Neuronal stem cell (in vitro differentiated cells): ENCODE data around the gene ZNF544.

Experiments used
- DNase-seq: peaks from one replicate; pipeline ENCODE4 v3.0.0-alpha.2; 2013; ENCODE audit warnings: low spot score
- H2AFZ ChIP-seq: one replicate; pipeline ENCODE4 v1.6.1; 2013; ENCODE audit warnings: mild to moderate bottlenecking, low read length, inconsistent platforms
- H2AK5ac ChIP-seq: 2 replicates; pipeline ENCODE4 v1.6.1; 2013; ENCODE audit warnings: low read depth, mild to moderate bottlenecking, inconsistent platforms, low read length, moderate library complexity, mixed read lengths
- H2BK120ac ChIP-seq: 2 replicates; pipeline ENCODE4 v1.6.1; 2013; ENCODE audit warnings: low read depth, mild to moderate bottlenecking, inconsistent platforms, low read length, moderate library complexity, mixed read lengths
- H2BK12ac ChIP-seq: one replicate; pipeline ENCODE4 v1.6.1; 2013; ENCODE audit warnings: low read length, inconsistent platforms
- H2BK15ac ChIP-seq: 2 replicates; pipeline ENCODE4 v1.6.1; 2013; ENCODE audit warnings: mild to moderate bottlenecking, low read length, inconsistent platforms, mixed read lengths
- H2BK5ac ChIP-seq: one replicate; pipeline ENCODE4 v1.6.1; 2013; ENCODE audit warnings: inconsistent platforms, mild to moderate bottlenecking, low read length, moderate library complexity
- H3K14ac ChIP-seq: one replicate; pipeline ENCODE4 v1.6.1; 2013; ENCODE audit warnings: low read length, inconsistent platforms
- H3K18ac ChIP-seq: 2 replicates; pipeline ENCODE4 v1.6.1; 2013; ENCODE audit warnings: low read length, inconsistent platforms
- H3K23ac ChIP-seq: 2 replicates; pipeline ENCODE4 v1.6.1; 2013; ENCODE audit warnings: low read depth, mild to moderate bottlenecking, mixed read lengths, low read length, inconsistent platforms; ENCODE audit not compliant: poor library complexity
- H3K27ac ChIP-seq: replicated peaks from 3 replicates; pipeline ENCODE4 v1.5.1; 2013; ENCODE audit warnings: low read length, inconsistent platforms
- H3K27me3 ChIP-seq, 3 experiments: 2 replicates each; pipeline ENCODE4 v1.6.1; 2013; ENCODE audit warnings: low read length in 3 of 3, mild to moderate bottlenecking in 2 of 3, inconsistent platforms in 1 of 3, low read depth in 1 of 3, mixed read lengths in 1 of 3, moderate library complexity in 1 of 3; ENCODE audit not compliant: control insufficient read depth in 3 of 3, insufficient read depth in 3 of 3
- H3K36me3 ChIP-seq, 2 donors: replicated peaks in 1 of 2; 2 replicates each; pipeline ENCODE4 v1.6.1; 2013; ENCODE audit warnings: low read length in 2 of 2; ENCODE audit not compliant: control insufficient read depth in 2 of 2, insufficient read depth in 2 of 2
- H3K4ac ChIP-seq: 2 replicates; pipeline ENCODE4 v1.6.1; 2013; ENCODE audit warnings: inconsistent platforms, mild to moderate bottlenecking, low read length, moderate library complexity
- H3K4me1 ChIP-seq, 2 donors: 1 replicate in 1 of 2; 2 replicates in 1 of 2; pipeline ENCODE4 v1.6.1; 2013; ENCODE audit warnings: low read length in 2 of 2, low read depth in 1 of 2; ENCODE audit not compliant: control insufficient read depth in 2 of 2, insufficient read depth in 1 of 2
- H3K4me2 ChIP-seq: one replicate; pipeline ENCODE4 v1.6.1; 2013; ENCODE audit warnings: mild to moderate bottlenecking, low read length, inconsistent platforms; ENCODE audit not compliant: insufficient read depth, poor library complexity, severe bottlenecking
- H3K4me3 ChIP-seq, 2 donors: 2 replicates each; pipeline ENCODE4 v1.5.1; 2013; ENCODE audit warnings: low read length in 2 of 2, mild to moderate bottlenecking in 2 of 2, inconsistent platforms in 1 of 2, moderate library complexity in 1 of 2
- H3K79me1 ChIP-seq: one replicate; pipeline ENCODE4 v1.6.1; 2013; ENCODE audit warnings: low read depth, mild to moderate bottlenecking, inconsistent platforms, low read length, moderate library complexity
- H3K9ac ChIP-seq: one replicate; pipeline ENCODE4 v1.6.1; 2013; ENCODE audit warnings: mild to moderate bottlenecking, low read depth, low read length, inconsistent platforms; ENCODE audit not compliant: poor library complexity
- H3K9me3 ChIP-seq, 2 donors: replicated peaks in 1 of 2; 2 replicates each; pipeline versions ENCODE3 to v1.6.1; 2013; ENCODE audit warnings: low read length in 2 of 2, mild to moderate bottlenecking in 2 of 2, inconsistent platforms in 1 of 2, low read depth in 1 of 2, mixed read lengths in 1 of 2, moderate library complexity in 1 of 2; ENCODE audit not compliant: control insufficient read depth in 2 of 2, insufficient read depth in 1 of 2
- H4K8ac ChIP-seq: one replicate; pipeline ENCODE4 v1.6.1; 2013; ENCODE audit warnings: low read depth, mild to moderate bottlenecking, inconsistent platforms, low read length, moderate library complexity
- H4K91ac ChIP-seq: one replicate; pipeline ENCODE4 v1.6.1; 2013; ENCODE audit warnings: low read length, low read depth, mild to moderate bottlenecking, inconsistent platforms; ENCODE audit not compliant: poor library complexity
- WGBS, 2 donors: extraction: QIAGEN DNeasy Blood & Tissue Kit; methylation state at CpG; one replicate each; pipeline ENCODE4 v1.1.7; 2013; ENCODE audit warnings: missing lambda C conversion rate in 2 of 2, mixed read lengths in 1 of 2; ENCODE audit not compliant: insufficient read length in 2 of 2, insufficient replicate concordance in 1 of 2; ENCODE audit errors: extremely low coverage in 2 of 2; 5-methylcytosine and 5-hydroxymethylcytosine counted together

The ZNF544 gene

GRCh38 chr19:58278541-58279041 lies 49.9 kb downstream of the ZNF544 start, which contains the start of gene ZNF8:
Gene ZNF8, plus strand, starts transcription at chr19:58278955. Its CDS starts 127 bp downstream, at chr19:58279082.
- H3K79me1 ChIP-seq = peaks cover 10% of the 10 kb centered on the region
- peak within 1 kb of the TSS; percentile 100 for H3K18ac ChIP-seq
- peak within 1 kb of the TSS; percentile 92 for H3K27ac ChIP-seq
- H2BK120ac ChIP-seq = peak within 1 kb of the TSS; percentile 10
- peaks cover 4 to 78% of the 10 kb centered on the region in 2 donors for H3K9me3 ChIP-seq
- peaks cover 8 to 72% of the 10 kb centered on the region in 2 donors for H3K36me3 ChIP-seq
- H2BK5ac ChIP-seq = peak within 1 kb of the TSS; percentile 93
- no peak within 1 kb of the TSS for H4K8ac ChIP-seq
- no peak within 1 kb of the TSS for H4K91ac ChIP-seq
- peak within 1 kb of the TSS; percentile 95 for H2AFZ ChIP-seq
- H2AK5ac ChIP-seq = peak within 1 kb of the TSS; percentile 92
- peak within 1 kb of the TSS; percentile 74 for H3K4me2 ChIP-seq
- peak within 1 kb of the TSS; percentile 79 to 90 for H3K4me3 ChIP-seq
- no peaks in the 10 kb centered on the region for H3K27me3 ChIP-seq
- no peak within 1 kb of the TSS for H3K4ac ChIP-seq
- WGBS, 2 donors = no CpG with 5 or more reads among the region's 42 CpGs
- peak; percentile 97 for DNase-seq
- peak within 1 kb of the TSS; percentile 97 for H3K23ac ChIP-seq
- H3K4me1 ChIP-seq = peaks cover 2 to 8% of the 10 kb centered on the region in 2 donors
- H2BK12ac ChIP-seq = no peak within 1 kb of the TSS
- peak within 1 kb of the TSS; percentile 95 for H3K9ac ChIP-seq
- H2BK15ac ChIP-seq = peak within 1 kb of the TSS; percentile 70
- peak within 1 kb of the TSS; percentile 64 for H3K14ac ChIP-seq

GRCh38 chr19:58279042-58279924 lies 50.6 kb downstream of the ZNF544 start:
- WGBS, 2 donors = no CpG with 5 or more reads among the region's 60 CpGs
- Histone ChIP-seq H3K36me3 (peaks cover 6 to 73% of the 10 kb centered on the region in 2 donors), H2AFZ (peak overlapping the region; percentile 93), H3K4ac (no peak overlapping the region), H2AK5ac (peak overlapping the region; percentile 92), H4K8ac (no peak overlapping the region), H3K27ac (peak overlapping the region; percentile 92), H3K23ac (peak overlapping the region; percentile 97), H2BK5ac (peak overlapping the region; percentile 93), H3K4me3 (peak overlapping the region; percentile 79 to 89), H3K9ac (peak overlapping the region; percentile 95), H3K9me3 (peaks cover 2 to 78% of the 10 kb centered on the region in 2 donors), H2BK15ac (peak overlapping the region; percentile 70), H3K27me3 (no peaks in the 10 kb centered on the region), H3K4me1 (peaks cover 2 to 8% of the 10 kb centered on the region in 2 donors), H3K18ac (peak overlapping the region; percentile 100), H4K91ac (no peak overlapping the region), H3K14ac (peak overlapping the region; percentile 64), H3K79me1 (peaks cover 10% of the 10 kb centered on the region), H3K4me2 (peak overlapping the region; percentile 74), H2BK12ac (no peak overlapping the region), H2BK120ac (peak overlapping the region; percentile 10)
- DNase-seq = no peak

GRCh38 chr19:58279925-58280316 lies 51.2 kb downstream of the ZNF544 start:
- Histone ChIP-seq H3K27me3 (no peaks in the 10 kb centered on the region), H3K27ac (no peak overlapping the region), H4K91ac (no peak overlapping the region), H3K23ac (no peak overlapping the region), H3K4me3 (peak overlapping the region; percentile 7 to 79), H2BK5ac (no peak overlapping the region), H3K79me1 (peaks cover 10% of the 10 kb centered on the region), H3K9ac (no peak overlapping the region), H2BK120ac (no peak overlapping the region), H4K8ac (no peak overlapping the region), H3K4me2 (peak overlapping the region; percentile 74), H3K4ac (no peak overlapping the region), H2AK5ac (no peak overlapping the region), H2AFZ (no peak overlapping the region), H3K9me3 (peaks cover 2 to 78% of the 10 kb centered on the region in 2 donors), H2BK15ac (no peak overlapping the region), H3K18ac (no peak overlapping the region), H3K36me3 (peaks cover 6 to 73% of the 10 kb centered on the region in 2 donors), H2BK12ac (no peak overlapping the region), H3K4me1 (peaks cover 2 to 8% of the 10 kb centered on the region in 2 donors), H3K14ac (no peak overlapping the region)
- no peak for DNase-seq
- no CpG with 5 or more reads among the region's 4 CpGs for WGBS, 2 donors

GRCh38 chr19:58284199-58284598 lies 55.5 kb downstream of the ZNF544 start:
- Histone ChIP-seq H2BK12ac (no peak overlapping the region), H3K9ac (no peak overlapping the region), H2BK15ac (no peak overlapping the region), H3K27ac (no peak overlapping the region), H3K4me2 (no peak overlapping the region), H3K27me3 (no peaks in the 10 kb centered on the region), H2BK5ac (no peak overlapping the region), H3K36me3 (peaks cover 30 to 95% of the 10 kb centered on the region in 2 donors), H3K4ac (no peak overlapping the region), H3K4me1 (peaks cover 0 to 8% of the 10 kb centered on the region in 2 donors), H2BK120ac (no peak overlapping the region), H3K18ac (no peak overlapping the region), H4K91ac (no peak overlapping the region), H2AFZ (no peak overlapping the region), H3K79me1 (peaks cover 18% of the 10 kb centered on the region), H3K14ac (no peak overlapping the region), H2AK5ac (no peak overlapping the region), H3K9me3 (peaks cover 4 to 90% of the 10 kb centered on the region in 2 donors), H4K8ac (no peak overlapping the region), H3K4me3 (no peak overlapping the region), H3K23ac (no peak overlapping the region)
- no CpG with 5 or more reads among the region's 7 CpGs for WGBS, 2 donors
- DNase-seq = no peak
